Activated CD8-positive, alpha-beta memory T cell treated with anti-CD3 and anti-CD28 coated beads, Interleukin-2, amount 50 U/mL, for 48 hours (primary cell): ENCODE measurements around the gene ARL3.
"Not testable (repeated sequence)": the region's sequence is repeated elsewhere in the genome, so short reads cannot be mapped to it uniquely, and the experiment has no call there.

Experiments used
- DNase-seq: peaks from one replicate; pipeline ENCODE4 v3.0.0-alpha.2; 2020

The ARL3 gene, protein sequence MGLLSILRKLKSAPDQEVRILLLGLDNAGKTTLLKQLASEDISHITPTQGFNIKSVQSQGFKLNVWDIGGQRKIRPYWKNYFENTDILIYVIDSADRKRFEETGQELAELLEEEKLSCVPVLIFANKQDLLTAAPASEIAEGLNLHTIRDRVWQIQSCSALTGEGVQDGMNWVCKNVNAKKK

GRCh38 chr10:102713814-102714620 lies at the start of gene ARL3:
TSS of gene ARL3 (minus strand) at chr10:102714397. CDS start at chr10:102714275, 122 bp downstream.
- peak; percentile 99 for DNase-seq

DNA sequence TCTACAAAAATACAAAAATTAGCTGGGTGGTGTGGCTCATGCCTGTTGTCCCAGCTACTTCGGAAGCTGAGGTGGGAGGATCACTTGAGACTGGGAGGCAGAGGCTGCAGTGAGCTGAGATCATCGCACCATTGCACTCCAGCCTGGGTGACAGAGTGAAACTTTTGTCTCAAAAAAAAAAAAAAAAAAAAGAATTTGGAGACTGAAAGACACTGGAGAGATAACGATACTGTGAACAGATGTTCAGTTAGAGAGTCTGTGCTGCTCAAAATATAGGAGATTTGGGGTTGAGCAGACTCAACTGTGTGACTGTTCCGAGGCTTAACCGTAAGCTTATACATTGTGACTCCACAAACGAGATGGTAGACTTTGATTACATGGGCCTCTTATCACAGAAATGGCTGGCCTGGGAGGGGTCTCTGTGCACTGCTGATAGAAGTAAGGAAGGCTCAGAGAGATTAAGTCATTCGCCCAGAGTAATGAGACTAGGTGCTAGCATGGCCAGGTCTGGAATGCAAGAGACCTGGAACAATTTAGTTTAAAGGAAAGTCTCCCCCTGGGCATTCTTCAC lies 48.9 kb upstream of the ARL3 start:
- no peak for DNase-seq

DNA sequence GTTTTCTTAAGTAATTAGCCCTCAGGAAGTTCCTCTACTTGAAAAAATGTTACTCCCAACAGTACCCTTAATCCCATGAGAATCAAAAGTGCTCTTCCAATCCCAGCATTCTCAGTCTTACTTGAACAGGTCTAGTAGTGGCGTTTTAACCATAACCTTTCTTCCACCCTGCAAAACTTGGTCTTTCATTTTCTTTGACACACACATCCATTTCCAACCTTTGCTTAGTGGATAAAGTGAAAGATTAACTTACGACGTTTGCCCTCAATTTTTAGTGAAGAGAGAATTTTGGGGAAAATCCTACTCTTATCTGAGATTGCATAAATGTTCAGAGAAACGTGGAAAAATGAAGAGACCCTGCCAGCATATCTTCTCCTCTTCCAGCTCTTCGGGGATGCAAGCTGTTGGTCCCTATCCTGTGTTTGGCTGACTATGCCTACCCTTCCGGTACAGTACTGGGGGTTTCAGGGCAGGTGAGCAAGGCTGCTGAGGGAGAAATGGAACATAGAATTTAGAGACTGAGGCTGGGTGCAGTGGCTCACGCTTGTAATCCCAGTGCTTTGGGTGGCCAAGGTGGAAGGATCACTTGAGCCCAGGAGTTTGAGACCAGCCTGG lies 48.3 kb upstream of the ARL3 start:
- DNase-seq = no peak

DNA sequence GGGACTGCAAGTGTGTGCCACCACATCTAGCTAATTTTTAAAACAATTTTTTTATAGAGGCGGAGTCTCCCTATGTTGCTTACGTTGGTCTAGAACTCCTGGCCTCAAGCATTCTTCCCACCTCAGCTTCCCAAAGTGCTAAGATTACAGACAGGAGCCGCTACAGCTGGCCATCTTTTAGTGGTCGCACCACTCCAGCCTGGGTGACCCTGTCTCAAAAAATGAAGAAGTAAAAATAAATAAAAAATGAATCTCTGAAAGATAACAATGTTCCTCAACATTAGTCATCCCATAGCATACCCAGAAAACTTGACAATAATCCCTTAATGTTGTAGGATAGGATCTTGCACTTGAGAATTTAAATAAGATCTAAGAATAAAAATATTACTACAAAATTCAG lies 47.8 kb upstream of the ARL3 start:
- no peak for DNase-seq

- no peak for DNase-seq
Measured at GRCh38 chr10:102759497-102760210, 45.5 kb upstream of the ARL3 start.

DNA sequence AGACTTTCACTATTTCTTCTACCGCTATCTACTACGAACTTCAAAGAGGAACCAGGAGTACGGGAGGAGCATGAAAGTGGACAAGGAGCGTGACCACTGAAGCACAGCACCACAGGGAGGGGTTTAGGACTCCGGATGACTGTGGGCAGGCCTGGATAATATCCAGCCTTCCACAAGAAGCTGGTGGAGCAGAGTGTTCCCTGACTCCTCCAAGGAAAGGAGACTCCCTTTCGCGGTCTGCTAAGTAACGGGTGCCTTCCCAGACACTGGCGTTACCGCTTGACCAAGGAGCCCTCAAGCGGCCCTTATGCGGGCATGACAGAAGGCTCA lies 44.7 kb upstream of the ARL3 start:
- DNase-seq = not testable (repeated sequence)

DNA sequence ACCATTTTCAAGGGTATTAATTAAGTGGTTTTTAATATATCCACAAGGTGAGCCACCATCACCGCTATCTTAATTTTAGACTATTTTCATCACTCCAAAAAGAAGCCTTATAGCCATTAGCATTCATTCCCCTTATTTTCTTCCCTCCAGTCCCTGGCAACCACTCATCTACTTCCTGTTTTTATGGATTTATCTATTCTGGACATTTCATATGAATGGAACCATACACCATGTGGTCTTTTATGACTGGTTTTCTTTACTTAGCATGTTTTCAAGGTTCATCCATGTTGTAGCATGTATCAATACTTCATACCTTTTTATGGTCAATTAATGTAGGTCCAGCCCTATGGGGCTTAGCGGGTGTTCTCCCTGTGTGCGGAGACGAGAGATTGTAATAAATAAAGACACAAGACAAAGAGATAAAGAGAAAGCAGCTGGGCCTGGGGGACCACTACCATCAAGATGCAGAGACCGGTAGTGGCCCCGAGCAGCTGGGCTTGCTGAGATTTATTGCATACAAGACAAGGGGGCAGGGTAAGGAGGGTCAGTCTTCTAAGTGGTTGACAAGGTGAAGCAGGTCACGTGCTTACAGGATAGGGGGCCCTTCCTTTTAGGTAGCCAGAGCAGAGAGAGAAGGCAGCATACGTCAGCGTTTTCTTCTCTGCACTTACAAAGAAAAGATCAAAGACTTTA lies 44.2 kb upstream of the ARL3 start:
- DNase-seq = no peak

GRCh38 chr10:102757323-102757722 lies 43.1 kb upstream of the ARL3 start:
- DNase-seq = no peak

- DNase-seq = no peak
Measured at GRCh38 chr10:102753718-102754117, 39.5 kb upstream of the ARL3 start.

GRCh38 chr10:102752934-102753664 lies 38.9 kb upstream of the ARL3 start:
- no peak for DNase-seq

DNA sequence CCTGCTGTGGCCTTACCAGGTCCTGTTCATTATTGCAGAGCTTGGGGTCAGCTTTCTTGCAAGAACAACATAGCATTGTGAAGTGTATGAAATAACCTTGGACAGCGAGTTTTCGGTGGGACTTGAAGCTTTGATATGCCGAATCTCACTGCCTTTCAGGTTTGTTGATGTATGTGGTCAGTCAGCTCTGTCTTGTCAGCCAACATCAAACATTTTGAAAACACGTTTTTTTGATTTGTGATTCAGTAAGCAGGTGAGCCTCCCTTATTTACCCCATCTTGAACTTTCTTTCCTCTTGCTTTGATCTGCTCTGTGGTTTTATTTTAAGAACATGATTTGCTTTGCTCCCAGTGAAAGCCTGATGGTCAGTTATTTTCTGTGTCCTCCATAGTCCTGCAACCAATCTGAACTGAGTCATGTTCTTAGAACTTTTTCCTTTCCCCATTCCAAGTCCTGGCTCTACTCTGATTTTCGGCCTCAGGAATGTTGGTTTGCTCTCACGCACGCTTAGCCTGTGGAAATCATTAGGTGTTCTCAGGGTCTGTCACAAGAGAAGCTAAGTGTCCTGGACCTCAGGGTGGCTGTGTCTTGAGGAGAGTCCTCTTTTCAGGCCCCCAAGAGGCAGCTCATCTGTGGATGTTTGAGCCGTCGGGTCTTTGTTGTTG lies 38.2 kb upstream of the ARL3 start:
- no peak for DNase-seq

- no peak for DNase-seq
Measured at GRCh38 chr10:102745157-102745556, 31.0 kb upstream of the ARL3 start.

GRCh38 chr10:102744374-102745051 lies 30.3 kb upstream of the ARL3 start:
- peak; percentile 59 for DNase-seq

- peak; percentile 93 for DNase-seq
Measured at GRCh38 chr10:102743588-102744373, 29.6 kb upstream of the ARL3 start, which contains the start of gene WBP1L. TSS of gene WBP1L (plus strand) at chr10:102743948. CDS start at chr10:102744054, 106 bp downstream.

GRCh38 chr10:102743078-102743587 lies 28.9 kb upstream of the ARL3 start:
- no peak for DNase-seq

- DNase-seq = not testable (repeated sequence)
Measured at GRCh38 chr10:102742313-102742712, 28.1 kb upstream of the ARL3 start.

DNA sequence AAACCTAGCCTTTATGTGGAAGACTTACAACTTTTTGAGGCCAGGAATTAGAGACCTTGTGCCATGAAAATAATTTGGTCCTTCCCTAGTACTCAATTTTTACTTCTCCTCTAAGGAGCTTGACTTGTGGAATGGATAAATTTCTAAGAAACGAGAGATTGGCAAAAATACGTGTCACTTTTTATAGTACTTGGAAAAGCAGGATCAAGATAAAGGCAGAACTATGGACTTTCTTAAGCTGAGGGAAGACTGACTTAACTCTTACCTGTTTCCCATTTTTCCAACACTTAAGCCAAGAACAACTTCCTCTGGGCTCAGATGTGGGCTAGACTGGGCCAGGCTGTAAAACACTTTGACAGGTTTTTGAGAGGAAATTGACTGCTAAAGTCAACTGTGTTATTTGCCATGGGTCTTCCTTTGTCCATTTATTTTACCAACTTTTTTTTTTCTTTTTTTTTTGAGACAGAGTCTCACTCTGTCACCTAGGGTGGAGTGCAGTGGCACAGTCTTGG lies 27.6 kb upstream of the ARL3 start:
- DNase-seq = no peak

DNA sequence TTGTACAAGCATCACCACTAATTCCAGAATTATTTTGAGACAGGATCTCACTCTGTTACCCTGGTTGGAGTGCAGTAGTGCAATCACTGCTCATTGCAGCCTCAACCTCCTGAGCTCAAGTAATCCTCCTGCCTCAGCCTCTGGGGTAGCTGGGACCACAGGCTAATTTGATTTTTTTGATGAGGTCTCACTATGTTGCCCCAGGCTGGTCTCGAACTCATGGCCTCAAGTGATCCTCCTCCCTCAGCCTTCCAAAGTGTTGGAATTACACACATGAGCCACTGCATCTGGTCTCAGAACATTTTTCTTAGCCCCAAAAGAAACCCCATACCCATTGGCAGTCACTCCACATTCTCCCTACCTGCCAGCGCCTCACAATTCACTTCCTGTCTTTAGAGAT lies 26.0 kb upstream of the ARL3 start:
- DNase-seq = no peak

DNA sequence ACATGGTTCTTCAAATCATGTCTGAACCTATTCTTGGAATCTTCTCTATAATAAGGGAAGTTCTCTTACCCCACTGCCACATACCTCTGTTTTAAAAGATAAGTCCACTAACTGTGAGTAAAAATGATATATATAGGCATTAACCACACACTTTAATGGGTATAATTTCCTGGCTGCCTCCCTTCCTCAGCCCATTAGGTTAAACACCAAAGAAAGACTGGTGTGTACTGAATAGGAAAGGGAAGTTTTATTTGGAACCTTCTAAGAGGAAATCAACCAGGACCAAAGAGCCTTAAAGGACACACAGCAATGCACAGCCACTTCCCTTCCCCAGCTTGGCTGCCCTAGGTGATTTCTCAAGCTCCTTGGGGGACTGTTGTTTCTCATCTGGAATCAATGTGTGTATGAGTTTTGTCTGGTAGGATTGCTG lies 24.5 kb upstream of the ARL3 start:
- no peak for DNase-seq
